ENCODE data around the gene ELMOD3. TPM values are rescaled to one million over a fixed set of nuclear protein-coding genes. Genes with fewer than 3 reads are reported as not detected.

The ELMOD3 gene
- total and polyA plus RNA-seq, 8 donors, result 3.9 to 22.9 (median 8.0) TPM

GRCh38 chr2:85398426-85399182, 44.0 kb downstream of the ELMOD3 start:
- Histone ChIP-seq H3K4me3 (no peak overlapping the region), H3K9me3 (no peaks in the 10 kb centered on the region), H3K4me1 (peaks cover 0 to 14% (median 5%) of the 10 kb centered on the region in 3 donors), H3K27ac (no peak overlapping the region), H3K27me3 (no peaks in the 10 kb centered on the region), H3K36me3 (no peaks in the 10 kb centered on the region)
- intact Hi-C loops (cut with DNase I), result no loop called here
- no peak for ATAC-seq
- DNase-seq, result no peak
- no peak for FAIRE-seq
- WGBS, 2 donors, result 90 to 95% methylated on average over 7 to 8 of the region's 8 CpGs
- no peak for TF ChIP-seq CTCF (IDR thresholded peaks at IDR 0.05)

GRCh38 chr2:85399183-85399455, 44.5 kb downstream of the ELMOD3 start:
- no peaks in the 10 kb centered on the region for H3K9me3 ChIP-seq
- no peak overlapping the region for H3K27ac ChIP-seq
- no peaks in the 10 kb centered on the region for H3K36me3 ChIP-seq
- no peak for DNase-seq
- no peaks in the 10 kb centered on the region for H3K27me3 ChIP-seq
- H3K4me1 ChIP-seq, result peaks cover 0 to 14% (median 5%) of the 10 kb centered on the region in 3 donors
- no peak for TF ChIP-seq CTCF (IDR thresholded peaks at IDR 0.05)
- WGBS, 2 donors, result 91 to 92% methylated on average over 8 of the region's 8 CpGs
- no peak for ATAC-seq
- no peak overlapping the region for H3K4me3 ChIP-seq
- no peak for FAIRE-seq
- intact Hi-C loops (cut with DNase I), result no loop called here

- no peak for TF ChIP-seq CTCF (IDR thresholded peaks at IDR 0.05)
- no peaks in the 10 kb centered on the region for H3K36me3 ChIP-seq
- 84 to 87% methylated on average over 8 of the region's 8 CpGs for WGBS, 2 donors
- intact Hi-C loops (cut with DNase I), result no loop called here
- peaks cover 0 to 14% (median 5%) of the 10 kb centered on the region in 3 donors for H3K4me1 ChIP-seq
- no peak overlapping the region for H3K27ac ChIP-seq
- no peak for FAIRE-seq
- H3K9me3 ChIP-seq, result no peaks in the 10 kb centered on the region
- no peak for ATAC-seq
- no peak for DNase-seq
- H3K4me3 ChIP-seq, result no peak overlapping the region
- no peaks in the 10 kb centered on the region for H3K27me3 ChIP-seq
These were observed 45.5 kb downstream of the ELMOD3 start for GRCh38 chr2:85400023-85400422.

- no peak for DNase-seq
- H3K4me1 ChIP-seq, result peaks cover 0 to 14% (median 5%) of the 10 kb centered on the region in 3 donors
- no peak for TF ChIP-seq CTCF (IDR thresholded peaks at IDR 0.05)
- no peaks in the 10 kb centered on the region for H3K27me3 ChIP-seq
- ATAC-seq, result no peak
- no peak for FAIRE-seq
- no peak overlapping the region for H3K4me3 ChIP-seq
- H3K27ac ChIP-seq, result no peak overlapping the region
- H3K36me3 ChIP-seq, result no peaks in the 10 kb centered on the region
- intact Hi-C loops (cut with DNase I), result no loop called here
- WGBS, 2 donors, result 87 to 91% methylated on average over 14 of the region's 14 CpGs
- no peaks in the 10 kb centered on the region for H3K9me3 ChIP-seq
These were observed 46.2 kb downstream of the ELMOD3 start for GRCh38 chr2:85400541-85401463.

- WGBS, 2 donors, result 91 to 94% methylated on average over 7 of the region's 7 CpGs
- H3K4me3 ChIP-seq, result no peak overlapping the region
- no peak for DNase-seq
- TF ChIP-seq CTCF (IDR thresholded peaks at IDR 0.05), result no peak
- H3K27me3 ChIP-seq, result no peaks in the 10 kb centered on the region
- FAIRE-seq, result no peak
- no peaks in the 10 kb centered on the region for H3K9me3 ChIP-seq
- no peak for ATAC-seq
- H3K4me1 ChIP-seq, result peaks cover 0 to 9% (median 5%) of the 10 kb centered on the region in 3 donors
- intact Hi-C loops (cut with DNase I), result no loop called here
- H3K36me3 ChIP-seq, result no peaks in the 10 kb centered on the region
- no peak overlapping the region for H3K27ac ChIP-seq
These were observed 46.9 kb downstream of the ELMOD3 start for GRCh38 chr2:85401464-85401805.

Data from pancreas (tissue), 10 donors.